HepG2 (cell line): Measurements from ENCODE around the gene USP10. TPM values are rescaled to one million over a fixed set of nuclear protein-coding genes. Genes with fewer than 3 reads are reported as not detected.

Experiments
- CEBPZ ChIP-seq: IDR thresholded peaks from 2 replicates; pipeline ENCODE4 v1.6.1; 2012; ENCODE audit warnings: low read length, improper control_type of control experiment
- ERF ChIP-seq: IDR thresholded peaks from 2 replicates; pipeline ENCODE4 v1.6.1; 2018; ENCODE audit warnings: missing biosample characterization, missing genetic modification reagents
- HES4 ChIP-seq: sonication (generic); formaldehyde crosslinking; IDR thresholded peaks from 2 replicates; pipeline ENCODE4 v1.9.0; 2021; ENCODE audit warnings: mild to moderate bottlenecking, missing genetic modification reagents, borderline replicate concordance
- HMG20B ChIP-seq: conservative IDR thresholded peaks from 2 replicates; pipeline ENCODE4 v1.6.1; 2016; ENCODE audit warnings: missing genetic modification reagents, missing compliant biosample characterization
- ISX ChIP-seq: sonication (generic); formaldehyde crosslinking; conservative IDR thresholded peaks from 2 replicates; pipeline ENCODE4 v1.5.0; 2020; ENCODE audit warnings: missing genetic modification reagents
- JUNB ChIP-seq: sonication (generic); formaldehyde crosslinking; IDR thresholded peaks from 2 replicates; pipeline ENCODE4 v1.8.0; 2022; ENCODE audit warnings: missing genetic modification reagents, mild to moderate bottlenecking, borderline replicate concordance
- MLXIP ChIP-seq: sonication (generic); formaldehyde crosslinking; IDR thresholded peaks from 2 replicates; pipeline ENCODE4 v1.9.0; 2021; ENCODE audit warnings: missing genetic modification reagents, borderline replicate concordance
- NCOR1 ChIP-seq: fragments of 200-600 bp; sonication (generic); IDR thresholded peaks from 2 replicates; pipeline ENCODE4 v1.7.0; 2017; ENCODE audit warnings: antibody characterized with exemption, low read length, borderline replicate concordance
- RFXANK ChIP-seq: IDR thresholded peaks from 2 replicates; pipeline ENCODE4 v1.6.1; 2016
- ZBTB38 ChIP-seq: sonication (generic); formaldehyde crosslinking; IDR thresholded peaks from 2 replicates; pipeline ENCODE4 v1.5.1; 2020; ENCODE audit warnings: mild to moderate bottlenecking, missing genetic modification reagents
- ZNF441 ChIP-seq: sonication (generic); formaldehyde crosslinking; IDR thresholded peaks from 2 replicates; pipeline ENCODE4 v1.7.0; 2021; ENCODE audit warnings: missing genetic modification reagents, borderline replicate concordance
- ZNF549 ChIP-seq: sonication (generic); formaldehyde crosslinking; IDR thresholded peaks from 2 replicates; pipeline ENCODE4 v1.5.0; 2020; ENCODE audit warnings: missing genetic modification reagents
- polyA plus RNA-seq, 8 experiments: library from polyadenylated mRNA; depleted of rRNA in 3 of 8; stranded (reverse) in 7 of 8; unstranded in 1 of 8; fragments of >200 nt; fragmentation: Illumina TruSeq in 4 of 8; extraction: Trizol in 4 of 8; gene quantifications; 2 replicates each; pipeline versions ENCODE4 v1.2.1 to v1.2.3, GENCODE V29; 2011 to 2016; ENCODE audit warnings: low read depth in 4 of 8, missing spikeins in 1 of 8, mixed read lengths in 1 of 8; ENCODE audit not compliant: insufficient read depth in 1 of 8
- total RNA-seq, 5 experiments: library from RNA; depleted of rRNA; stranded (reverse); fragments of >200 nt; fragmentation: Illumina TruSeq; extraction: Trizol; gene quantifications; 2 replicates each; pipeline ENCODE4 v1.2.3, GENCODE V29; 2016; ENCODE audit warnings: low read depth in 1 of 5
- TF ChIP-seq, protein P1 (sequence below): sonication (generic); formaldehyde crosslinking; conservative IDR thresholded peaks from 2 replicates; pipeline ENCODE4 v1.8.0; 2022; ENCODE audit warnings: missing genetic modification reagents
- TF ChIP-seq, protein P2 (sequence below): sonication (generic); formaldehyde crosslinking; IDR thresholded peaks from 2 replicates; pipeline ENCODE4 v1.5.0; 2020; ENCODE audit warnings: mild to moderate bottlenecking, missing genetic modification reagents
- TF ChIP-seq, protein P3 (sequence below): sonication (generic); formaldehyde crosslinking; IDR thresholded peaks from 2 replicates; pipeline ENCODE4 v1.5.0; 2020; ENCODE audit warnings: missing genetic modification reagents
- TF ChIP-seq, protein P4 (sequence below): fragments of 450-650 bp; IDR thresholded peaks from 2 replicates; pipeline ENCODE4 v1.6.1; 2016
- TF ChIP-seq, protein P5 (sequence below): sonication (generic); formaldehyde crosslinking; IDR thresholded peaks from 2 replicates; pipeline ENCODE4 v1.4.0; 2020; ENCODE audit warnings: missing genetic modification reagents

USP10 gene
- total and polyA plus RNA-seq, 2 of the 13 experiments (the other 11 are each of a cell fraction or from before 2014, with no cell fraction given), result 79.1 to 122 TPM

DNA sequence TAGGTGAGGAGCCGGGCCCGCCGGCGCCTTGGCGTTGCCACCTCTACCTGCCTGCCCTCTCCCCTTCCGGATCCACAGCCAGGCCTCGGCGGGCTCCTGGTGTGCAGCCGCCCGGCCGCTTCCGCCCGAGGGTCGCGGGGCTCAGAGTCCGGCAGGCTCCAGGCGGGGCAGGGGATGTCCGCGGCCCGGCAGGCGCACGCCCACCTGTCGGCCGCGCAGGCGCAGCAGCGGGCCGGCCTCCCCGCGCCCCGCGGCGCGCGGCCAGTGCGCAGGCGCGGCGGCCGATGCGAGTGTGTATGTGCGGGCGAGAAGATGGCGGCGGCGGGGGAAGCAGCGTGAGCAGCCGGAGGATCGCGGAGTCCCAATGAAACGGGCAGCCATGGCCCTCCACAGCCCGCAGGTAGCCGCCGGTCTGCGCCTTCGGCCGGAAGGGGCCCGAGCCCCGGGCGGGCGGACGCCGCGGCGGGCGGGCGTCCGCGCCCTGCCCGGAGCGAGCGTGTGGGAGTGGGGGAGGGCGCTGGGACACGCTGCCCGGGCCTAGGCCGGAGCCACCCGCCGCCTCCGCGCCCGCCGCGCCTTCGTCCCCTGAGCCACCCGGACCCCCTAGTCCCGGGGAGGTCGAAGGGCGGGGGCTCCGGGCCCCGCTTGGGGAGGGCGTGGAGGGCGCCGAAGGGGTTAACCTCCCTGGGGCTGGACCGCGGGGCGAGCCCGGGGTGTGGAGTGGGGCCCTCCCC is at the start of gene USP10 (continued):
- no peak for TF ChIP-seq CEBPZ
- TF ChIP-seq ZBTB38 (CRISPR knock-in tag), result peak; percentile 65
- TF ChIP-seq NCOR1, result no peak
- TF ChIP-seq, protein P1, sequence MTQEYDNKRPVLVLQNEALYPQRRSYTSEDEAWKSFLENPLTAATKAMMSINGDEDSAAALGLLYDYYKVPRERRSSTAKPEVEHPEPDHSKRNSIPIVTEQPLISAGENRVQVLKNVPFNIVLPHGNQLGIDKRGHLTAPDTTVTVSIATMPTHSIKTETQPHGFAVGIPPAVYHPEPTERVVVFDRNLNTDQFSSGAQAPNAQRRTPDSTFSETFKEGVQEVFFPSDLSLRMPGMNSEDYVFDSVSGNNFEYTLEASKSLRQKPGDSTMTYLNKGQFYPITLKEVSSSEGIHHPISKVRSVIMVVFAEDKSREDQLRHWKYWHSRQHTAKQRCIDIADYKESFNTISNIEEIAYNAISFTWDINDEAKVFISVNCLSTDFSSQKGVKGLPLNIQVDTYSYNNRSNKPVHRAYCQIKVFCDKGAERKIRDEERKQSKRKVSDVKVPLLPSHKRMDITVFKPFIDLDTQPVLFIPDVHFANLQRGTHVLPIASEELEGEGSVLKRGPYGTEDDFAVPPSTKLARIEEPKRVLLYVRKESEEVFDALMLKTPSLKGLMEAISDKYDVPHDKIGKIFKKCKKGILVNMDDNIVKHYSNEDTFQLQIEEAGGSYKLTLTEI (CRISPR knock-in tag), result no peak
- TF ChIP-seq HMG20B (CRISPR knock-in tag), result no peak
- TF ChIP-seq, protein P2, sequence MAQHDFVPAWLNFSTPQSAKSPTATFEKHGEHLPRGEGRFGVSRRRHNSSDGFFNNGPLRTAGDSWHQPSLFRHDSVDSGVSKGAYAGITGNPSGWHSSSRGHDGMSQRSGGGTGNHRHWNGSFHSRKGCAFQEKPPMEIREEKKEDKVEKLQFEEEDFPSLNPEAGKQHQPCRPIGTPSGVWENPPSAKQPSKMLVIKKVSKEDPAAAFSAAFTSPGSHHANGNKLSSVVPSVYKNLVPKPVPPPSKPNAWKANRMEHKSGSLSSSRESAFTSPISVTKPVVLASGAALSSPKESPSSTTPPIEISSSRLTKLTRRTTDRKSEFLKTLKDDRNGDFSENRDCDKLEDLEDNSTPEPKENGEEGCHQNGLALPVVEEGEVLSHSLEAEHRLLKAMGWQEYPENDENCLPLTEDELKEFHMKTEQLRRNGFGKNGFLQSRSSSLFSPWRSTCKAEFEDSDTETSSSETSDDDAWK (CRISPR knock-in tag), result no peak
- no peak for TF ChIP-seq ERF
- TF ChIP-seq, protein P3, sequence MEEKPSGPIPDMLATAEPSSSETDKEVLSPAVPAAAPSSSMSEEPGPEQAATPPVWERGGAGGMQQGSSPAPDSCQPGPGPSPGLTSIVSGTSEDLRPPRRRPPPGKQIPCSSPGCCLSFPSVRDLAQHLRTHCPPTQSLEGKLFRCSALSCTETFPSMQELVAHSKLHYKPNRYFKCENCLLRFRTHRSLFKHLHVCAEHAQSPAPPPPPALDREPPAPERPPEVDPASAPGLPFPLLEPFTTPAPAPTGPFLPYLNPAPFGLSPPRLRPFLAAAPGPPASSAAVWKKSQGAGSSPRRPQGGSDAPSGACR (CRISPR knock-in tag), result peak; percentile 58; the same call in 1 of the 2 replicates
- TF ChIP-seq, protein P4, sequence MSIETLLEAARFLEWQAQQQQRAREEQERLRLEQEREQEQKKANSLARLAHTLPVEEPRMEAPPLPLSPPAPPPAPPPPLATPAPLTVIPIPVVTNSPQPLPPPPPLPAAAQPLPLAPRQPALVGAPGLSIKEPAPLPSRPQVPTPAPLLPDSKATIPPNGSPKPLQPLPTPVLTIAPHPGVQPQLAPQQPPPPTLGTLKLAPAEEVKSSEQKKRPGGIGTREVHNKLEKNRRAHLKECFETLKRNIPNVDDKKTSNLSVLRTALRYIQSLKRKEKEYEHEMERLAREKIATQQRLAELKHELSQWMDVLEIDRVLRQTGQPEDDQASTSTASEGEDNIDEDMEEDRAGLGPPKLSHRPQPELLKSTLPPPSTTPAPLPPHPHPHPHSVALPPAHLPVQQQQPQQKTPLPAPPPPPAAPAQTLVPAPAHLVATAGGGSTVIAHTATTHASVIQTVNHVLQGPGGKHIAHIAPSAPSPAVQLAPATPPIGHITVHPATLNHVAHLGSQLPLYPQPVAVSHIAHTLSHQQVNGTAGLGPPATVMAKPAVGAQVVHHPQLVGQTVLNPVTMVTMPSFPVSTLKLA, result no peak
- TF ChIP-seq MLXIP (CRISPR knock-in tag), result peak; percentile 13; the same call in 1 of the 2 replicates
- no peak for TF ChIP-seq ISX (CRISPR knock-in tag)
- peak; percentile 43; the same call in 1 of the 2 replicates for TF ChIP-seq HES4 (CRISPR knock-in tag)
- TF ChIP-seq RFXANK, result no peak
- TF ChIP-seq, protein P5, sequence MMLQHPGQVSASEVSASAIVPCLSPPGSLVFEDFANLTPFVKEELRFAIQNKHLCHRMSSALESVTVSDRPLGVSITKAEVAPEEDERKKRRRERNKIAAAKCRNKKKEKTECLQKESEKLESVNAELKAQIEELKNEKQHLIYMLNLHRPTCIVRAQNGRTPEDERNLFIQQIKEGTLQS (CRISPR knock-in tag), result no peak; the same call in 1 of the 2 replicates
- no peak; the same call in 1 of the 2 replicates for TF ChIP-seq ZNF441 (CRISPR knock-in tag)
- no peak for TF ChIP-seq ZNF549 (CRISPR knock-in tag)
- no peak for TF ChIP-seq JUNB (CRISPR knock-in tag)
